ENCODE data around the gene TRMT112. TPM values are rescaled to one million over a fixed set of nuclear protein-coding genes. Genes with fewer than 3 reads are reported as not detected.
"Not testable (repeated sequence)": the region's sequence is repeated elsewhere in the genome, so short reads cannot be mapped to it uniquely, and the experiment has no call there.

The TRMT112 gene
- total and polyA plus RNA-seq, 10 of the 15 experiments (the other 5 are each of a cell fraction or from before 2014, with no cell fraction given), result 212 to 455 (median 308) TPM

GRCh38 chr11:64307795-64308194 lies 9.6 kb downstream of the TRMT112 start:
- ATAC-seq; H3K36me3 ChIP-seq (ENCODE audit: control insufficient read depth in 2 of 2, insufficient read depth in 2 of 2, low read length in 1 of 2); H4K20me1 ChIP-seq (ENCODE audit: control insufficient read depth, insufficient read depth); BruUV-seq (replicated peaks); H3K9me3 ChIP-seq (replicated peaks; ENCODE audit: control insufficient read depth, insufficient read depth, low read length); H3K27ac ChIP-seq (ENCODE audit: control insufficient read depth, insufficient read depth); H2AFZ ChIP-seq (ENCODE audit: control insufficient read depth, low read depth, low read length); intact Hi-C loops (cut with micrococcal nuclease; ENCODE audit: unreplicated experiment); FAIRE-seq; H3K9ac ChIP-seq (ENCODE audit: control insufficient read depth, insufficient read depth, low read length); H3K27me3 ChIP-seq (replicated peaks in 1 of 2; ENCODE audit: control insufficient read depth in 2 of 2, insufficient read depth in 2 of 2, low read length in 1 of 2); DNase-seq (ENCODE audit: low read depth, low spot score); in situ Hi-C loops (cut with MboI); H3K4me3 ChIP-seq: not testable (repeated sequence)
- CTCF ChIA-PET, result interaction anchor here (1.7 to 2.2 kb wide), 2 partner anchors 10 to 48 kb away, joined by 7 to 13 read pairs; partner anchors contain the start of genes PRDX5 and TRMT112
- Histone ChIP-seq H3K4me1 (ENCODE audit: control insufficient read depth, insufficient read depth, low read length) (peaks cover 17% of the 10 kb centered on the region), H3K79me2 (ENCODE audit: control insufficient read depth, insufficient read depth, low read length) (peaks cover 26% of the 10 kb centered on the region), H3K4me2 (ENCODE audit: control insufficient read depth, insufficient read depth) (peak overlapping the region; percentile 99; the same call in 1 of the 2 replicates)
- RAD21 ChIA-PET (ENCODE audit: unreplicated experiment), result interaction anchor here (1.8 to 4.9 kb wide), 2 partner anchors 10 kb away, joined by 8 to 30 read pairs; partner anchors contain the start of genes PRDX5 and TRMT112
- POLR2A ChIA-PET, result interaction anchor here (0.7 to 1.9 kb wide), 2 partner anchors 10 to 35 kb away, joined by 3 to 4 read pairs; partner anchors contain the start of genes PRDX5 and TRMT112
- SMC1A ChIA-PET (ENCODE audit: uncharacterized antibody, unreplicated experiment), result interaction anchor here (2.6 kb wide), 1 partner anchor 24 kb away, joined by 7 read pairs; no protein-coding TSS in a partner anchor
- WGBS (ENCODE audit: insufficient coverage, insufficient replicate concordance, low lambda C conversion rate, missing lambda C conversion rate), result 85% methylated on average over 5 of the region's 5 CpGs

- Histone ChIP-seq H3K36me3 (ENCODE audit: control insufficient read depth in 2 of 2, insufficient read depth in 2 of 2, low read length in 1 of 2) (peaks cover 0 to 3% of the 10 kb centered on the region in 2 experiments; a peak in 2 of 4 replicates), H3K4me2 (ENCODE audit: control insufficient read depth, insufficient read depth) (peak overlapping the region; percentile 99), H3K27ac (ENCODE audit: control insufficient read depth, insufficient read depth) (peak overlapping the region; percentile 79), H3K9me3 (replicated peaks; ENCODE audit: control insufficient read depth, insufficient read depth, low read length) (no peaks in the 10 kb centered on the region), H4K20me1 (ENCODE audit: control insufficient read depth, insufficient read depth) (no peaks in the 10 kb centered on the region), H3K79me2 (ENCODE audit: control insufficient read depth, insufficient read depth, low read length) (peaks cover 26% of the 10 kb centered on the region), H3K4me1 (ENCODE audit: control insufficient read depth, insufficient read depth, low read length) (peaks cover 17% of the 10 kb centered on the region), H3K27me3 (replicated peaks in 1 of 2; ENCODE audit: control insufficient read depth in 2 of 2, insufficient read depth in 2 of 2, low read length in 1 of 2) (no peaks in the 10 kb centered on the region), H2AFZ (ENCODE audit: control insufficient read depth, low read depth, low read length) (no peak overlapping the region), H3K4me3 (peak overlapping the region; percentile 78), H3K9ac (ENCODE audit: control insufficient read depth, insufficient read depth, low read length) (peak overlapping the region; percentile 80)
- ATAC-seq (no peak), DNase-seq (ENCODE audit: low read depth, low spot score) (no peak), FAIRE-seq (no peak)
- 78% methylated on average over 15 of the region's 15 CpGs for WGBS (ENCODE audit: insufficient coverage, insufficient replicate concordance, low lambda C conversion rate, missing lambda C conversion rate)
- ChIA-PET RAD21 (ENCODE audit: unreplicated experiment) (interaction anchor here (4.9 kb wide), 1 partner anchor 11 kb away, joined by 30 read pairs; the partner anchor contains the start of genes PRDX5 and TRMT112), SMC1A (ENCODE audit: uncharacterized antibody, unreplicated experiment) (interaction anchor here (2.6 kb wide), 1 partner anchor 25 kb away, joined by 7 read pairs; no protein-coding TSS in a partner anchor), POLR2A (interaction anchor here (0.7 to 1.9 kb wide), 2 partner anchors 11 to 35 kb away, joined by 3 to 4 read pairs; partner anchors contain the start of genes PRDX5 and TRMT112), CTCF (interaction anchor here (0.7 to 2.2 kb wide), 4 partner anchors 11 to 50 kb away, joined by 3 to 13 read pairs (median 6); partner anchors contain the start of genes PRDX5 and TRMT112)
- intact Hi-C loops (cut with micrococcal nuclease; ENCODE audit: unreplicated experiment), result loop anchor here (1.0 kb wide), 3 partner anchors 10 to 37 kb away; partner anchors contain the start of gene TRMT112
- BruUV-seq (replicated peaks), result no TSS peak
- in situ Hi-C loops (cut with MboI), result no loop called here
- TF ChIP-seq E2F8 (IDR thresholded peaks at IDR 0.05; ENCODE audit: low read depth, partially characterized antibody) (no peak), BMI1 (IDR thresholded peaks at IDR 0.05; ENCODE audit: borderline replicate concordance) (peak; percentile 82), RELA (IDR thresholded peaks at IDR 0.05; ENCODE audit: borderline replicate concordance, partially characterized antibody) (no peak), TCF7 (IDR thresholded peaks at IDR 0.05; ENCODE audit: borderline replicate concordance) (no peak), LARP7 (IDR thresholded peaks at IDR 0.05) (no peak), POLR2AphosphoS5 (IDR thresholded peaks at IDR 0.05; ENCODE audit: low read length) (peak; percentile 10; the same call in 1 of the 2 replicates), HSF1 (IDR thresholded peaks at IDR 0.05; ENCODE audit: low read depth, low read length) (no peak), NFYA (IDR thresholded peaks at IDR 0.05; ENCODE audit: borderline replicate concordance, low read depth, low read length) (no peak), ASH2L (IDR thresholded peaks at IDR 0.05; ENCODE audit: borderline replicate concordance, low read depth) (no peak), ZNF384 (IDR thresholded peaks at IDR 0.05; ENCODE audit: borderline replicate concordance, low read depth, low read length) (no peak)
These were observed 10.3 kb downstream of the TRMT112 start for GRCh38 chr11:64306876-64307622.

Data from GM12878 (cell line).